ENCODE measurements around the gene AP3D1.
"Not testable (repeated sequence)": the region's sequence is repeated elsewhere in the genome, so short reads cannot be mapped to it uniquely, and the experiment has no call there.

Gene AP3D1

GRCh38 chr19:2151339-2152229 lies at the start of gene AP3D1:
TSS of gene AP3D1 (minus strand) at chr19:2151566. CDS start at chr19:2151334, 232 bp downstream.
- peak; percentile 100 for DNase-seq

GRCh38 chr19:2200624-2201294 lies 49.4 kb upstream of the AP3D1 start:
- not testable (repeated sequence) for DNase-seq

GRCh38 chr19:2199861-2200623 lies 48.7 kb upstream of the AP3D1 start:
- DNase-seq: no peak

- DNase-seq: no peak
Observed at GRCh38 chr19:2199215-2199614, 47.8 kb upstream of the AP3D1 start.

- no peak for DNase-seq
Observed at GRCh38 chr19:2198317-2198716, 47.0 kb upstream of the AP3D1 start.

GRCh38 chr19:2197270-2197669 lies 45.9 kb upstream of the AP3D1 start:
- DNase-seq: no peak

- no peak for DNase-seq
Observed at GRCh38 chr19:2195914-2196313, 44.5 kb upstream of the AP3D1 start.

- DNase-seq: no peak
Observed at GRCh38 chr19:2195361-2195760, 44.0 kb upstream of the AP3D1 start.

- no peak for DNase-seq
Observed at GRCh38 chr19:2194513-2195078, 43.2 kb upstream of the AP3D1 start.

- DNase-seq: no peak
Observed at GRCh38 chr19:2193807-2194206, 42.4 kb upstream of the AP3D1 start.

- no peak for DNase-seq
Observed at GRCh38 chr19:2192862-2193261, 41.5 kb upstream of the AP3D1 start.

GRCh38 chr19:2191456-2192310 lies 40.3 kb upstream of the AP3D1 start:
- no peak for DNase-seq

GRCh38 chr19:2190848-2191455 lies 39.6 kb upstream of the AP3D1 start:
- no peak for DNase-seq

GRCh38 chr19:2189880-2190279 lies 38.5 kb upstream of the AP3D1 start:
- no peak for DNase-seq

- no peak for DNase-seq
Observed at GRCh38 chr19:2188708-2189385, 37.5 kb upstream of the AP3D1 start.

- DNase-seq: no peak
Observed at GRCh38 chr19:2187159-2187558, 35.8 kb upstream of the AP3D1 start.

- DNase-seq: no peak
Observed at GRCh38 chr19:2186071-2186846, 34.9 kb upstream of the AP3D1 start.

GRCh38 chr19:2185734-2186070 lies 34.3 kb upstream of the AP3D1 start:
- DNase-seq: no peak

- no peak for DNase-seq
Observed at GRCh38 chr19:2184422-2184975, 33.1 kb upstream of the AP3D1 start.

- no peak for DNase-seq
Observed at GRCh38 chr19:2181633-2181997, 30.2 kb upstream of the AP3D1 start.
